ENCODE measurements around the gene CCDC28B.

CCDC28B gene

GRCh38 chr1:32221980-32222755 lies 21.8 kb downstream of the CCDC28B start, which contains the start of the genes EIF3I and TMEM234:
TSS of gene EIF3I (plus strand) at chr1:32222407. CDS start at chr1:32222442, 35 bp downstream.
TSS of gene TMEM234 (minus strand) at chr1:32222353. CDS start at chr1:32222322, 31 bp downstream.
- TF ChIP-seq, protein P1, sequence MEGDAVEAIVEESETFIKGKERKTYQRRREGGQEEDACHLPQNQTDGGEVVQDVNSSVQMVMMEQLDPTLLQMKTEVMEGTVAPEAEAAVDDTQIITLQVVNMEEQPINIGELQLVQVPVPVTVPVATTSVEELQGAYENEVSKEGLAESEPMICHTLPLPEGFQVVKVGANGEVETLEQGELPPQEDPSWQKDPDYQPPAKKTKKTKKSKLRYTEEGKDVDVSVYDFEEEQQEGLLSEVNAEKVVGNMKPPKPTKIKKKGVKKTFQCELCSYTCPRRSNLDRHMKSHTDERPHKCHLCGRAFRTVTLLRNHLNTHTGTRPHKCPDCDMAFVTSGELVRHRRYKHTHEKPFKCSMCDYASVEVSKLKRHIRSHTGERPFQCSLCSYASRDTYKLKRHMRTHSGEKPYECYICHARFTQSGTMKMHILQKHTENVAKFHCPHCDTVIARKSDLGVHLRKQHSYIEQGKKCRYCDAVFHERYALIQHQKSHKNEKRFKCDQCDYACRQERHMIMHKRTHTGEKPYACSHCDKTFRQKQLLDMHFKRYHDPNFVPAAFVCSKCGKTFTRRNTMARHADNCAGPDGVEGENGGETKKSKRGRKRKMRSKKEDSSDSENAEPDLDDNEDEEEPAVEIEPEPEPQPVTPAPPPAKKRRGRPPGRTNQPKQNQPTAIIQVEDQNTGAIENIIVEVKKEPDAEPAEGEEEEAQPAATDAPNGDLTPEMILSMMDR (IDR thresholded peaks at IDR 0.05; ENCODE audit: extremely low read depth, missing control alignments) = no peak
- peak; percentile 94 for DNase-seq (ENCODE audit: low spot score)

DNA sequence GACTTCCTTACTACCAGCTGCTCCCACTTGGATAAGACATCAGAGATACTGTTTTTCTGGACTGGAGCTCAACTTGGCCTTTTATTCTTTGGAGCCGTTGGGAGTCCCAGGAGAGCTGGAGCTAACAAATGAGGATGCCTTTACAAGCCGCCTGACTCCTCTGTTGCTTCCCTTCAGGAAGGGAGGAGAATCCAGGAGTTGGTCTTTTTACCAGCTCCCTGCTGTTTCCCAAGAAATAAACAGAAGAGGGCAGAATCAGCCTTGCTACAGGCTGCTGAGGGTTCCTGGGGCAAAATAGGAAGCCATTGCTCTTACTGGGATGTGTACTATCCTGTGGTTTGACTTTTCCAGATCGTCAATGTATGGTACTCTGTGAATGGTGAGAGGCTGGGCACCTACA lies 23.3 kb downstream of the CCDC28B start:
- no peak for DNase-seq (ENCODE audit: low spot score)
- TF ChIP-seq, protein P1 (IDR thresholded peaks at IDR 0.05; ENCODE audit: extremely low read depth, missing control alignments) = no peak

- DNase-seq (ENCODE audit: low spot score) = no peak
- TF ChIP-seq, protein P1 (IDR thresholded peaks at IDR 0.05; ENCODE audit: extremely low read depth, missing control alignments) = no peak
Observed at GRCh38 chr1:32224285-32224684, 23.9 kb downstream of the CCDC28B start.

DNA sequence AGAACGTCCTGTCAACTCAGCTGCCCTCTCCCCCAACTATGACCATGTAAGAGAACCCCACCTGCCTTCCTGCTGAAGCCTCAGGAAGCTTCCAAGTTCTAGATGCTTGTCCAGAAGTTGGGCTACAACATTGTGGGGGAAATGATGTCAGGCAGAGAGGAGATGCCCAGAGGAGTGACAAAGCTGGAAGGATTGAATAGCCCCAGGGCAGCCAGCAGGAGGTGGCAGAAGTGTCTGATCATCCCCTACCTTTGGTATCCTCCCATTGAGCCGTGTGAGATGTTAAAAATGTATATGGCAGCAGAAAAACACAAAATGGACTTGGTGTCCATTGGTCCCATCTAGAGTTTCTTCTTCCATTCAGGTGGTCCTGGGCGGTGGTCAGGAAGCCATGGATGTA lies 28.4 kb downstream of the CCDC28B start:
- TF ChIP-seq, protein P1 (IDR thresholded peaks at IDR 0.05; ENCODE audit: extremely low read depth, missing control alignments) = no peak

DNA sequence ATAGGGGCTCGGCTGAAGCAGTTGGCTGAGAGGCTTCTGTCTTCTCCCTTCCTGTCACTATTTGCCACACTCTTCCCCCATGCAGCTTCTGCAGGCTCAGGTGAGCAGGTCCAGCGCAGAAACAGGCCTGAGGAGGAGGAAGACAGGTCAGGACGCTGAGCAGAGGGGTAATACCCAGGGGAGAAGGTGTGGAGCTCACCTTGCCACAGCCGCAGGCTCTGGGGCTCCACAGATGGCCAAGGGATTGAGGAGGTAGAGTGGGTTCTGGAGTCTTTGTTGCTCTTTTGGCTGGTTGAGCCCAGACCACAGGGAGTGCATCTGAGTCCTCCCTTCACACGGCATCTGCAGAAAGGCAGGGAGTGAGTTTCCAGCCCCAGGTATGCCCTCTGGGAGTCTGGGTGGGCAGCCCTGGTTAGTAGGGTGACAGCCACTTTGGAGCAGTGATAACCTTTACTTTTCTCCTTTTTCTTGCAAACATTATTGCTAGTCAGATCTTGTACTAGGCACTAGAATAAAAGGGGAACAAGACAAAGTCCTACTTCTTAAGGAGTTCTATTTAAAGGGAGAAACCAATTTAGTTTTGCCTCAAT lies 31.5 kb downstream of the CCDC28B start:
- TF ChIP-seq, protein P1 (IDR thresholded peaks at IDR 0.05; ENCODE audit: extremely low read depth, missing control alignments) = no peak
- DNase-seq (ENCODE audit: low spot score) = no peak

More for the DNA sequence above, 28.4 kb downstream of the CCDC28B start:
- no peak for DNase-seq (ENCODE audit: low spot score)

DNA sequence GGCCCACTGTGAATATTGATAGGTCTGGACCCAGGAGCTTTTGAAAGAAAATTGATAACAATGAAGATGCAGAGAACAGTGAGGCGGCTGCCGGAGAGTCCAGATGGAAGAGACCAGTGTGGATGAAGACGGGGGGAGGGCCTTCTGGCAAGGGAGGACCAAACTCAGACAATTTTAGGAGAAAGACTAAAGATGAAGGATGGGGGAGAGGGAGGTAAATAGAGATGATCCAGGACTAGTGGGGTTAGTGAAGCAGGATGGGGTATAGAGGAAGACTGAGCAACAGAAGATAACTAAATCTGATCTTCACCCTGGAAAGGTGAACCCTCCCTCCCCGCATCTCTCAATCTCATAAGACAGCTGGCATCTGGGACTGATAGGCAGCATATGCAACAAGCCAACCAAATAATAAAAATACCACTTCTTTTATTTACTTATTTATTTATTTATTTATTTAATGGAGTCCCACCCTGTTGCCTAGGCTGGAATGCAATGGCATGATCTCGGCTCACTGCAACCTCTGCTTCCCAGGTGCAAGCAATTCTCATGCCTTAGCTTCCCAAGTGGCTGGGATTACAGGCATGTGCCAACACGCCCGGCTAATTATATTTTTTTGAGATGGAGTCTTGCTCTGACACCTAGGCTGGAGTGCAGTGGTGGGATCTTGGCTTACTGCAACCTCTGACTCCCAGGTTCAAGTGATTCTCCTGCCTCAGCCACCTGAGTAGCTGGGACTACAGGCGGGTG lies 32.3 kb downstream of the CCDC28B start:
- no peak for DNase-seq (ENCODE audit: low spot score)
- TF ChIP-seq, protein P1 (IDR thresholded peaks at IDR 0.05; ENCODE audit: extremely low read depth, missing control alignments) = no peak

DNA sequence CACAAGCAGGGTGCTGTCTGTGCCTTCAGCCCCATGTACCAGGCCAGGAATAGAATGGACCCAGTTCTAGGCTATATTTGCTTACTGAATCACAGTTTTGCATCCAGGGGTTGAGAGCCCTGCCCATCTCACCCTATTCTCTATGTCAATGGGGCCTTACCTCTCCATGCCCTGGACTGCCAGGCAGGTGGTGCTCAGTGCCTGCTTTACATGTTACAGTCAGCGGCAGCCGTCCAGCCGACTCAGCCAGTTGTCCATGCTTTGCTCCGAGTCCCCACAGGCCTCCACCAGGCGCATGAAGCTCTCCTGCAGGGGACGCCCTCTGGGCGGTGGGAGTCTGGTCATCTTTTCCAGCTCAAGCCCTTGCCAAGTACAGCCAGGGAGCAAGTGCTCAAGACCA lies 34.4 kb downstream of the CCDC28B start:
- no peak for DNase-seq (ENCODE audit: low spot score)
- TF ChIP-seq, protein P1 (IDR thresholded peaks at IDR 0.05; ENCODE audit: extremely low read depth, missing control alignments) = no peak
